ENCODE data around the gene SGMS1.

Gene SGMS1

DNA sequence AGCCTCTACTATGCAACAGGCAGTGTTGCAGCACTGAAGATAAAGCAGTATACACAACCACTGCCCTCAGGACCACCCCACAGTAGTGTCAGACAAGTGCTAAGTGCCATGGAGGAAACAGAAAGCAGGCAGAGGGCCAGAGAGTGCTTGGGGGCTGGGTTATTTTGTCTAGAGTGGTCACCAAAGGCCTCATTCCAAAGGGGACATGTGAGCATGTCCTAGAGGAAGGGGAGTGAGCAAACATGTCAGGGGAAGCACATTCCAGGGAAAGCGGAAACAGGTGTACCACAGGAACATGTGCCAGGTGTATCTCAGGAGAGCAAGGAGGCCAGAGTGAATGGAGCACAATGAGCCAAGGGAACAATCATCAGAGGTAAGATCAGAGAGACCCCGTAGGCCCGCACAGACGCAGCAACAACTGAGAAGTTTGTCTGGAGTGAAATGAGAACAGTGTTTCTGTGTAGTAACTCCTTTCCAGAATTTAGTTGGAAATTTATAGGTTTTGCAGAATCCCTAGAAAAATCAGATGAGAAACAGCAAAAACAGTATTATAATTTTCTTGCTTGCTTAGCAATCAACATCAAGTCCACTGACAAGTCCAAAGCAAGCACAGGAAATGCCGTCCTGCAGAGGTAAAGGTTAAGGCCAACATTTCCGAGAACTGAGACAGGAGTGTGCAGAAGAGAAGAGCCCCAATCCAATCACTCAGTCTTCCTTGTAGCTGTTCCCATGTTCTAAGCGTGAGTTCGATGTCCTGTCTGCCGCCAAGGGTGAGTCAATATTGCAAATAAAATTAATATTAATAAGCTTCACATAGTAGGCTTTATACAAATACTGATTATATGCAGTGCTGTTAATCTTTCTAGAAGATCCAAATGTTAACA is 67.3 kb downstream of the SGMS1 start:
- no peak for DNase-seq
- Histone ChIP-seq H3K27me3 (replicated peaks) (no peaks in the 10 kb centered on the region), H3K4me3 (ENCODE audit: low read depth, low read length) (no peak overlapping the region), H3K36me3 (replicated peaks) (no peaks in the 10 kb centered on the region), H3K27ac (no peak overlapping the region)
- TF ChIP-seq CTCF (IDR thresholded peaks at IDR 0.05; ENCODE audit: low read depth, low read length, missing control alignments), result no peak
- in situ Hi-C loops (cut with HindIII; ENCODE audit: low pct_ligation_motif_present, low sequenced_read_pairs), result no loop called here

DNA sequence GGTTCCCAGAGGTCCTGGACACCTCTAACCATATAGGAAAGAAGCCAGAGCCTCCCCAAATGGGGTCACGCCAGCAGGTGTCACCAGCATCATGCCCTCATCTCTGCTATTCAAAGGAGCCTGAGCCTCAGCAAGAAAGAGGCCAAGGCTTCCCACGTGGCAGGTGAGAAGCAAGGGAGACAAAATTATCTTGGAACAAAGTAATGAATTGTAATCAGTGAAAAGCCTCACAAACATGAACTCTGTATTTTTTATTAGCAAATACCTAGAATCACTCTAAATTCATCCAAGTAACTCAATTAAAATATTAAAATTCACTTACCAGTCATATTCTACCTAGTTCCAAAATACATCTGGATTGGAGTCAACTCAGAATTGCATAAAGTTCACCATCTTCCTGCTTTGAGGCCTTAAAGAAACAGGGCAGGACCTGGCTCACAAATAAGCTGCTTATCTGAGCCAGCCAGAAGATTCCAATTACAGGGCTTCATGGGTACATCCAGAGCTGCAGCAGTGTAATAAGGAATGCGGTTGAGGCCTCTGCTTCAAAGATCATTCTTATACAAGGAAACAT is 68.7 kb downstream of the SGMS1 start:
- no peak overlapping the region for H3K27ac ChIP-seq
- no peak overlapping the region for H3K4me3 ChIP-seq (ENCODE audit: low read depth, low read length)
- DNase-seq, result peak; percentile 43
- H3K27me3 ChIP-seq (replicated peaks), result no peaks in the 10 kb centered on the region
- in situ Hi-C loops (cut with HindIII; ENCODE audit: low pct_ligation_motif_present, low sequenced_read_pairs), result no loop called here
- TF ChIP-seq CTCF (IDR thresholded peaks at IDR 0.05; ENCODE audit: low read depth, low read length, missing control alignments), result peak; percentile 6
- H3K36me3 ChIP-seq (replicated peaks), result no peaks in the 10 kb centered on the region

DNA sequence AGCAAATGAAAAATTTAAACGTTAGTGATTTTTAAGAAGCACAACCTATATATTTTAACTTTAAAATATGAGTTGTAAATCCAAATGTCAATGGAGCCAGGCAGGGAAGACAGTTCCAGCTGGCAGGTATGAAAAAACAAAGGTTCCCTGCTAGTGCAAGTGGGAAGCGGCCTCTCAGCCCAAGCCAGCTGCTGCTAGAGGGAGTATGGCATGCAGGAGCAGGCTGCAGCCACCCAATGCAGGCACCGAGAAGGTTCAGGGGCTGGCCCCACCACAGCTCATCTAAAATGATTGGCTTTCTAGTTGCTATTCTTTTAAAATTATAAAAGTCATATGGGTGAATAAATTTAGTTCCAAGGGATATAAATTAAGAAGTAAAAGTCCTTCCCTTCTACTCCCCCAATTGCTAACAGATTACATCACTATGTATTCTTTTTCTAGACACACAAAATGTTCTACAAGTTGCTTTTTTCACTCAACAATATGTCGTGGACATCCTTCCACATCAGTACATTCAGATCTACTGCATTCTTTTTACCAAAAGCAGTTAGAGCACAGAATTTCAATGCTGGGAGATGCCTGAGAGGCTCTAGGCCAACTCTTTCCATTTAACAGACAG is 69.3 kb downstream of the SGMS1 start:
- no peaks in the 10 kb centered on the region for H3K36me3 ChIP-seq (replicated peaks)
- TF ChIP-seq CTCF (IDR thresholded peaks at IDR 0.05; ENCODE audit: low read depth, low read length, missing control alignments), result no peak
- no peak for DNase-seq
- in situ Hi-C loops (cut with HindIII; ENCODE audit: low pct_ligation_motif_present, low sequenced_read_pairs), result no loop called here
- H3K27ac ChIP-seq, result no peak overlapping the region
- no peak overlapping the region for H3K4me3 ChIP-seq (ENCODE audit: low read depth, low read length)
- H3K27me3 ChIP-seq (replicated peaks), result no peaks in the 10 kb centered on the region

DNA sequence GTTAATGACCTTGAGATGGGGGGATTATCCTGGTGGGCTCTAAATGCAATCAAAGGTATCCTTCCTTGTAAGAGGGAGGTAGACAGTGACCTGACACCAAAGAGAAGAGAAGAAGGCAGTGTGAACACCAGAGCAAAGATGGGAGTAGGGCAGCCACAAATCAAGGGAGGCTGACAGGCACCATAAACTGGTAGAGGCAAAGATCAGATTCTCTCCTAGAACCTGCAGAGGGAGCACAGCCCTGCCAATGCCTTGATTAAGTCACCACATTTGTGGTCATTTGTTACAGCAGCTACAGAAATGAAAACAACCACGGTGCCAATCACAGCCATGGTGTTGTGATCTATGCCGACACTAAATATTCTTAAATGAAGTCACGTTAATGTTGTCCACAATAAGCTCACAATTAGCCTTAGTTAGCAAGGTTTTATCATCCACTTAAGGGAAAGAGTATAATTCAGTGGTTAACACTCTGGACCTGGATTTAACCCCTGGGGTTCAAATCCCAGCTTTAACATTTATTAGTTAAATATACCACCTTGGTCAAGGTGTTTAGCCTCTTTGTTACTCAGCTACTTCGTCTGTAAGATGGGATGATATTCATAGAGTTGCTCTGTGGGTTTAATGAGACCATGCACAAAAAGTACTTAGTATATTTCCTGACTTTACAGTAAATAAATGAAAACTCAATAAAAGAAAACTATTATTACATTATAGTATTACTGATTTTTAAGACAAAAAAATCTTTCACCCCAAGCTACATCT is 70.8 kb downstream of the SGMS1 start:
- peak; percentile 39 for DNase-seq
- peak; percentile 68 for TF ChIP-seq CTCF (IDR thresholded peaks at IDR 0.05; ENCODE audit: low read depth, low read length, missing control alignments)
- Histone ChIP-seq H3K36me3 (replicated peaks) (no peaks in the 10 kb centered on the region), H3K27me3 (replicated peaks) (no peaks in the 10 kb centered on the region), H3K4me3 (ENCODE audit: low read depth, low read length) (no peak overlapping the region), H3K27ac (no peak overlapping the region)
- in situ Hi-C loops (cut with HindIII; ENCODE audit: low pct_ligation_motif_present, low sequenced_read_pairs), result no loop called here

GRCh38 chr10:50552308-50552707 is 71.4 kb downstream of the SGMS1 start:
- DNase-seq, result no peak
- Histone ChIP-seq H3K4me3 (ENCODE audit: low read depth, low read length) (no peak overlapping the region), H3K27ac (no peak overlapping the region), H3K36me3 (replicated peaks) (no peaks in the 10 kb centered on the region), H3K27me3 (replicated peaks) (no peaks in the 10 kb centered on the region)
- in situ Hi-C loops (cut with HindIII; ENCODE audit: low pct_ligation_motif_present, low sequenced_read_pairs), result no loop called here
- TF ChIP-seq CTCF (IDR thresholded peaks at IDR 0.05; ENCODE audit: low read depth, low read length, missing control alignments), result no peak

All from brain microvascular endothelial cell (primary cell).